HL-60 (cell line): ENCODE measurements around the gene DAB2.

Source experiments
- POLR2AphosphoS5 ChIP-seq: IDR thresholded peaks from 2 replicates; pipeline ENCODE4 v1.6.1; 2012; ENCODE audit warnings: low read depth
- TF ChIP-seq, protein P1 (sequence below): IDR thresholded peaks from one replicate; pipeline ENCODE4 v1.5.1; 2011; ENCODE audit warnings: low read length, control low read depth, inconsistent platforms; ENCODE audit not compliant: insufficient read depth
- TF ChIP-seq, protein P2 (sequence below): IDR thresholded peaks from 2 replicates; pipeline ENCODE4 v1.6.1; 2012; ENCODE audit warnings: low read depth; ENCODE audit not compliant: insufficient replicate concordance

- no peak for TF ChIP-seq POLR2AphosphoS5
- TF ChIP-seq, protein P1, sequence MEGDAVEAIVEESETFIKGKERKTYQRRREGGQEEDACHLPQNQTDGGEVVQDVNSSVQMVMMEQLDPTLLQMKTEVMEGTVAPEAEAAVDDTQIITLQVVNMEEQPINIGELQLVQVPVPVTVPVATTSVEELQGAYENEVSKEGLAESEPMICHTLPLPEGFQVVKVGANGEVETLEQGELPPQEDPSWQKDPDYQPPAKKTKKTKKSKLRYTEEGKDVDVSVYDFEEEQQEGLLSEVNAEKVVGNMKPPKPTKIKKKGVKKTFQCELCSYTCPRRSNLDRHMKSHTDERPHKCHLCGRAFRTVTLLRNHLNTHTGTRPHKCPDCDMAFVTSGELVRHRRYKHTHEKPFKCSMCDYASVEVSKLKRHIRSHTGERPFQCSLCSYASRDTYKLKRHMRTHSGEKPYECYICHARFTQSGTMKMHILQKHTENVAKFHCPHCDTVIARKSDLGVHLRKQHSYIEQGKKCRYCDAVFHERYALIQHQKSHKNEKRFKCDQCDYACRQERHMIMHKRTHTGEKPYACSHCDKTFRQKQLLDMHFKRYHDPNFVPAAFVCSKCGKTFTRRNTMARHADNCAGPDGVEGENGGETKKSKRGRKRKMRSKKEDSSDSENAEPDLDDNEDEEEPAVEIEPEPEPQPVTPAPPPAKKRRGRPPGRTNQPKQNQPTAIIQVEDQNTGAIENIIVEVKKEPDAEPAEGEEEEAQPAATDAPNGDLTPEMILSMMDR, result no peak
- TF ChIP-seq, protein P2, sequence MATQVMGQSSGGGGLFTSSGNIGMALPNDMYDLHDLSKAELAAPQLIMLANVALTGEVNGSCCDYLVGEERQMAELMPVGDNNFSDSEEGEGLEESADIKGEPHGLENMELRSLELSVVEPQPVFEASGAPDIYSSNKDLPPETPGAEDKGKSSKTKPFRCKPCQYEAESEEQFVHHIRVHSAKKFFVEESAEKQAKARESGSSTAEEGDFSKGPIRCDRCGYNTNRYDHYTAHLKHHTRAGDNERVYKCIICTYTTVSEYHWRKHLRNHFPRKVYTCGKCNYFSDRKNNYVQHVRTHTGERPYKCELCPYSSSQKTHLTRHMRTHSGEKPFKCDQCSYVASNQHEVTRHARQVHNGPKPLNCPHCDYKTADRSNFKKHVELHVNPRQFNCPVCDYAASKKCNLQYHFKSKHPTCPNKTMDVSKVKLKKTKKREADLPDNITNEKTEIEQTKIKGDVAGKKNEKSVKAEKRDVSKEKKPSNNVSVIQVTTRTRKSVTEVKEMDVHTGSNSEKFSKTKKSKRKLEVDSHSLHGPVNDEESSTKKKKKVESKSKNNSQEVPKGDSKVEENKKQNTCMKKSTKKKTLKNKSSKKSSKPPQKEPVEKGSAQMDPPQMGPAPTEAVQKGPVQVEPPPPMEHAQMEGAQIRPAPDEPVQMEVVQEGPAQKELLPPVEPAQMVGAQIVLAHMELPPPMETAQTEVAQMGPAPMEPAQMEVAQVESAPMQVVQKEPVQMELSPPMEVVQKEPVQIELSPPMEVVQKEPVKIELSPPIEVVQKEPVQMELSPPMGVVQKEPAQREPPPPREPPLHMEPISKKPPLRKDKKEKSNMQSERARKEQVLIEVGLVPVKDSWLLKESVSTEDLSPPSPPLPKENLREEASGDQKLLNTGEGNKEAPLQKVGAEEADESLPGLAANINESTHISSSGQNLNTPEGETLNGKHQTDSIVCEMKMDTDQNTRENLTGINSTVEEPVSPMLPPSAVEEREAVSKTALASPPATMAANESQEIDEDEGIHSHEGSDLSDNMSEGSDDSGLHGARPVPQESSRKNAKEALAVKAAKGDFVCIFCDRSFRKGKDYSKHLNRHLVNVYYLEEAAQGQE, result no peak
These were observed 21.5 kb upstream of the DAB2 start for GRCh38 chr5:39446231-39446630.
